HG02759 (cell line): Measurements from ENCODE around the gene IFI6.
A peak's percentile ranks its signal among the peaks of the same experiment; 100 is the strongest.

Experiments used
- ATAC-seq: cut with Tn5 transposase; IDR thresholded peaks from one replicate; pipeline ENCODE4 v1.9.1; 2021; ENCODE audit warnings: mild to moderate bottlenecking, moderate library complexity; ENCODE audit not compliant: unreplicated experiment

The IFI6 gene

DNA sequence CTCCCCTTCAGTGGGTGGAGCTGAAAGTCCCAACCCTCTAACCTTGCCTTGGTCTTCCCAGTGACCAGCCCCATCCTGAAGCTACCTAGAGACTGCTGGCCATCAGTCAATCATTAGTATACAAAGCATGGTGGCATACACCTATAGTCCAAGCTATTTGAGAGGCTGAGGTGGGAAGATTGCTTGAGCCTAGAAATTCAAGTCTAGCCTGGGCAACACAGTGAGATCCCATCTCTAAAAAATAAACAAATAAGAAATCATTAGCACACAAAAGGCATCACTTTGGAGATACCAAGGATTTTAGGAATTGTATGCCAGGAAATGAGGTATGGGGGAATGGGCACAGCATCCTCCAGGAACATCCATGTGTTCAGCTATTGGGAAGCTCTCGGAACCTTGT is 4.4 kb upstream of the IFI6 start:
- no peak for ATAC-seq

DNA sequence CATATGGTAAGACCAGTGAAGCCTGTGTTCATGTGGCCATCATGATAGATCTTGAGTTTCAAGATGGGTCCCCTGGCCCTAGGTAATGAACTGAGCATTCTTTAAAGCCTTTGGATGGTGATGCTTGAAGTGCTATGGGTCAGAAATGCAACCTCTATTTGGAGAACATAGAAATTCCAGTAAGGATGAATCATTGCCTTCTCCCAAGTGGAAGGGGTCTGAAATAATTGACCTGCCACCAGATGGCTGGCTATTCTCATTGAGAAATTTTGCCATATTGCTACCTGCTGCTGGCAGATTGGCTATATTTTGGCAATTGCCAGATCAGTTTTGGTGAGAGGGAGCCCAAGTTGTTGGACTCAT is 739 bp upstream of the IFI6 start:
- no peak for ATAC-seq

DNA sequence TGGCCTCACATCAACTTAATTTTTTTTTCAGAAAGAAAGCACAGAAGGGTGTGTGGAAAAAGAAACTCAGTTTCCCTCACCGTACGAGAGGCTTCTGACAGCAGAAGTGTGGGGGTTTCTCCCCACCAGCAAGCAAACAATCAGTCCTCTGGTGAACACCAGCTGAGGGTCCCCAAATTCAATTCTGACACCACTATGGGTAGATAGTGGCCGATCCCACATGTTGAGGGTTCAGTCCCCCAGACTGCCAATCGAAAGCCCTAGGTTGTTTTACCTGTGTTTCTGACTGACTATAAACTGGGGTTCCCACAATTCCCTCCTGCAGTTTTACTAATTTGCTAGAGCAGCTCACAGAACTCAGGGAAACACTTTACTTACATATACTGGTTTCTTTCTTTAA is 2.1 kb downstream of the IFI6 start:
- no peak for ATAC-seq

DNA sequence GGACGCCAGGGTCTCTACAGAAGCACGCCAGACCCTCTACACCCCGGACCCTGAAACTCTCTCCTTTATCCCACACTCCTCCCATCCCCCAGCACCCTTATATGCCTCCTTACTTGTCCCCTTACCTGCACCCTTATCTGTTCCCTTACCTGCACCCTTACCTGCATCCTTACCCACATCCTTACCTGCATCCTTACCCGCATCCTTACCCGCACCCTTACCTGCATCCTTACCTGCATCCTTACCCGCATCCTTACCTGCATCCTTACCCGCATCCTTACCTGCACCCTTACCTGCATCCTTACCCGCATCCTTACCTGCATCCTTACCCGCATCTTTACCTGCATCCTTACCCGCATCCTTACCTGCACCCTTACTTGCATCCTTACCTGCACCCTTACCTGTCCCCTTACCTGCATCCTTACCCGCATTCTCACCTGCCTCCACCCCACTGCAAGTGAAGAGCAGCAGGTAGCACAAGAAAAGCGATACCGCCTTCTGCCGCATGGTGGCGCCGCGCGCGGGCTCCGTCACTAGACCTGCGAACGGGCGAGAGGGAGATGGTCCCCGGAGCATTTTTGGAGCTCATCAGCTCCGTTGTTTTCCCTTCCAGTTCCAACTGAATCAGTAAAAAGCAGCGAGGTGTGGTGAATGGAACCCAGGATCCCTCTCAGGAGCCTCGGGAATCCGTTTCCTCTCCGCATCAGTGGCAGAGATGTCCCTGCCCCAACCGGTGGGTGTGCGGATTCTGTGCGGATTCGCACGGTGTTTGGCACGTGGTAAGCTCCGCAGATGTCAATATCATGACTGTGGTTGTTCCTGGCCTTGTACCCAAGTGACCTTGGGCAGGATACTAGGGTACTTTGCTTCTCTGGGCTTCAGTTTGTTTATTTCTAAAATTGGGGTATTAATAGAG is 2.9 kb downstream of the IFI6 start:
- peak; percentile 46 for ATAC-seq

DNA sequence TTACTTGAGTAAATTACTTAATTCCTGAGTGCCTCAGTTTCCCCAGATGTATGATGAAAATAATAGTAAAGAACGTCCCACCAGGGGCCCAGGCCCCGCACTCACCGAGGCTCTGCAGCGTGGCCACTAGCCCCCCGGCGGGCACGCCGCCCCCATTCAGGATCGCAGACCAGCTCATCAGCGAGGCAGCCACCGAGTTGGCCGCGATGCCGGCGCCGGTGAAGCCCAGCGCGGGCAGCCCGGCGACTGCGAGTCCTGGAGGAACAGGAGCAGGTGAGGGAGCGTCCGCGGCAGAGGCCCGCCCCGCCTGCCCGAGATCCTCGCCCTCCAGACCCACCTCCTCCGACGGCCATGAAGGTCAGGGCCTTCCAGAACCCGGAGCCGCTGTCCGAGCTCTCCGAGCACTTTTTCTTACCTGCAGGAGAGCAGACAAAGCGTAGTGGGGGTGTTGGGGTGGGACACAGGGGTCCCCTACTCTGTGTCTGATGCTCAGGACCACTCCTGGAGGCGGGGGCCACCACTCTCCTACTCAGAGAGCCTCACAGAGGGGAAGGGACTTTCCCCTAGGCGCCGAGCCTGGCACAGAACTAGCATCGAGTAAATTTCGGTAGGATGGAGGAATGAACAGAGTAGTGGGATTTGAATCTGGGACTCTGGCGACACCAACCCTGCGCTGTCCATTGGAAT is 3.7 kb downstream of the IFI6 start:
- ATAC-seq: no peak

DNA sequence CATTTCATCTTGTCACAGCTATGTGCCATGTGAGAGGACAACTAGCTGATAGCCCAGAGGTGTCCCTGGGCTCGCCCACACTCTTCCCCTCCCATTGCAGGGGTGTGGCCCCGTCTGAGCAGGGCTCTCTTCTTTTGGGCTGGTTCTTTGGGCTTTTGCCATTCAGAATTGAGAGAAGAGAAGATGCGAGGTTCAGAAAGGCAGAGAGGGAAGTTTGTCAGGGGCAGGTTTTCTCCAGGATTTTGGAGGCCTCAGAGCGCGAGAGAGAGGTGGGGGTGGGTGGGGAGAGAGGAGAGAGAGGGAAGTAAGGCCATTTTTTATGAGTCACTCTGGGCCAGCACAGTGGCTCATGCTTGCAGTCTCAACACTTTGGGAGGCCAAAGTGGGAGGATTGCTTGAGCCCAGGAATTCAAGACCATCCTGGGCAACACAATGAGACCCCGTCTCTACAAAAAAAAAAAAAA is 5.2 kb downstream of the IFI6 start:
- ATAC-seq: no peak

DNA sequence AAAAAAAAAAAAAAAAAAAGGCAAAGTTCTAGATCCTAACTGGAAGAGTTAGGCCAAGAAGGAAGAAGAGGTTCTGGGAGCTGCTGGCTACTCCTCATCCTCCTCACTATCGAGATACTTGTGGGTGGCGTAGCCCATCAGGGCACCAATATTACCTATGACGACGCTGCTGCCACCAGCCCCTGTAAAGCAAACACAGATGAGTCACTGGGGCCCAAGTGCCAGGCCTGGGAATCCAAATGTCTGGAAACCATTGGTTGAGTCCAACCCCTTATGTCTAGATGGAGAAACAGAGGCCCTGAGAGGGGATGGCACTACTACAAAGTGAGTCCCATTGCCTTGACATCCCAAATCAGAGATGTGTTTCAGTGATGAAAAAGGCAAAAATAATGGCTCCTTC is 5.7 kb downstream of the IFI6 start:
- ATAC-seq: no peak

DNA sequence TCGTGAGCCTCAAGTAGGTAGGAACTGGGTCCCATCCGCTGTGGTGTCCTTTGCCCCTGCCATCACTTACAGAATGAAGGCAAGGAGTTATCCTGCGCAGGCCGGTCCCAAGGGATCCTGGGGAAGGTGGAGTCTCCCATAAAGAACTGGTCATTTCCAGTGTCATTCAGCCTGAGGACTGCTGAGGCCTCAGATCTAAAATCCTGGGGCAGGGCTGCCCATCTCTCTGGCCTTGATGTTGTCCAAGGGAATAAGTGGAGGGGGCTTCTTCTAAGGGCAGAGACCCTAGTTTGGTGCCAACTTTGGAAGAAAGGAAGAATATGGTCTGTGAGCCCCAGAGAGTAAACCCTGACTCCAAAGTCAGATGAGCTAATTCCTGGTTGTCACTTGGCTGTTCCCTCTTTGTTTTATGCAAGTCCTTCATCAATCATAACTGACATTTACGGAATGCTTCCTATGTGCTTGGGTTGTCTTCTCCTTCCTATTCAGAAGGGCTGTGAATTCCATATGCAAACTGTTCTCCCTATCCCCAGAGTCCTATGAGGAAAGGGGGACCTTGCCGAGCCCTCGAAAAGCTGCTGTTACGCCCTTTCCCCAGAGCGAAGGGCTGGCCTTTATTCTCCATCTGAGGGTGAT is 6.9 kb downstream of the IFI6 start:
- no peak for ATAC-seq

DNA sequence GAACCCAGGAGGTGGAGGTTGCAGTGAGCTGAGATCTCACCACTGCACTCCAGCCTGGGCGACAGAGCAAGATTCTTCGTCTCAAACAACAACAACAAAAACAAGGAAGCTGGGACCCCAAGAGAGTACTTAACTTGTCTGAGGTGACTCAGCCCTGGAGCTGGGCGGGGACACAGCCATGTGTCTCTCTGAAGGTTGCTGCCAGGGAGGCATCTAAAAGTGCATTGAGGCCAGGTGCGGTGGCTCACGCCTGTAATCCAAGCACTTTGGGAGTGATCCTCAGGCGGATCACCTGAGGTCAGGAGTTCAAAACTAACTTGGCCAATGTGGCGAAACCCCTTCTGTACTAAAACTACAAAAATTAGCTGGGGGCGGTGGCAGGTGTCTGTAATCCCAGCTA is 7.7 kb downstream of the IFI6 start:
- no peak for ATAC-seq

DNA sequence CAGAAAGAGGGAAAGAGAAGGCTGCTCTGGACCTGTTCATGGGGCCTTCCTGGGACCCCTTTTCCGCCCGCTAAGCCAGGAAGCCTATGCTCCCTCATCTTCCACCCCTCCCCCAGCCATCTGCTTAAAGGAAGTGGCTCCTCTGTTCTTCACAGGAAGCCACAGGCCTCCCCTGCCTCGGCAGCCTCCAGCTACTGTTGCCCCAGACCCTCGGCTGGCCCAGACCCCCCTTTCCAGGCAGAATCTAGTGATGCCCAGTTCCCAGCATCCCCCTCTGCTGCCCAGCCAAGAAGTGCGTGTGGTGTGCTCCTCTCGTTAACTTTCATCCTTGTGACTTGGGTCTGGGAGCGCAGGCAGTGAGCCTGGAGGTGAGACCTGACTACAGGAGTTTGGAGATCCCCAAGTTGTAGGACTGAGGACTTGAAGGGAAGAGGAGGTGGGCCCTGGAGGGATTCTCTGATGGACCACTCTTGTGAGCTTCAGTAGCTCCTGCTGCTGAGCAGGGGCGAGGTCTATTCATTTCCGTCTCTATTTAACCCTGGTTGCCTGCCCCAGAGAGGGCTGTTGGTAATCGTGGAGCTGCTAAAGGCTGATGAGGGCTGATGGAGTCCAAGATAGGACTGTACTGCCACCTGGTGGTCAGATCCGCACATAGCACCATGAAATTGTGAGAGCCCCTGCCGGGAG is 9.1 kb downstream of the IFI6 start:
- peak; percentile 31 for ATAC-seq

DNA sequence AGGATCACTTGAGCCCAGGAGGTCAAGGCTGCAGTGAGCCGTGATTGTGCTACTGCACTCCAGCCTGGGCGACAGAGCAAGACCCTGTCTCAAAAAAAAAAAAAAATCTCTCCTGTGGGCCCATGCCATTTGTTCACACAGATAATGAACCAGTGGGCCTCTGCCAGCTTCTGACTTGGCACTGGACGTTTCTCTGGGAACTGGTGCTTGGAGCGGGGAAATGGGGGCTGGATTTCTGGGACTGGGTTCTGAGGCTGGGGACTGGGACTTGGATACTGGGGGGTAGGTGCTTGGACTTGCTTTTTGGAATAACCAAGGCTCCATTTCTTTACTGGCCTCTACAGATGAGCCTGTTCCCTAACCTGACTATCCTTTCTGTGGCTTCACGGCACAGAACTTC is 9.7 kb downstream of the IFI6 start:
- ATAC-seq: no peak

DNA sequence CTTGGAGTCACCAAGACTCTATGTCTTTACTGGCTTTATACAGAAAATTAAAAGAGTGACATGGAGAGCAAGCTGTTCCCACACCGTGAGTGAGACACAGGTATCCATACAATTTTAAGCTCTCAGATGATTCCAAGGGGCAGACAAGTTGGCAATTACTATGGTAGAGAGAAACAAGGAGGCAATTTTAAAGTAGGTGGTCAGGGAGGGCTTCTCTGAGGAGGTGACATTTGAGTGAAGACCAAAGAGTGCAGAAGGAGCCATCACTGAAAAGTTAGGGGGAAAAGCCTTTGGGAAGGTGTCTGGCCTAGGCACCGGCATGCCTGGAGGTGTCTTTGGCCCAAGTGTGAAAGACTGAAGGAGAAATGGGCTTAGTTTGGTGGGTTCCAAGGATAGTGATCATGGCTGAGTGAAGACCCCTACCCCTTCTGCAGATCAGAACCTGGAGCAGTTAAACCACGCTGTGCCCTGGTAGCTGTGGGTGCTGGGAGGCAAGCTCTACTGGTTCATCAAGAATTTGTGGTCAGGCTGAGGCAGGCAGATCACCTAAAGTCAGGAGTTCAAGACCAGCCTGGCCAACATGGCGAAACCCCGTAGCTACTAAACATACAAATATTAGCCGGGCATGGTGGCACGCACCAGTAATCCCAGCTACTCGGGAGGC is 10.4 kb downstream of the IFI6 start:
- ATAC-seq: no peak

DNA sequence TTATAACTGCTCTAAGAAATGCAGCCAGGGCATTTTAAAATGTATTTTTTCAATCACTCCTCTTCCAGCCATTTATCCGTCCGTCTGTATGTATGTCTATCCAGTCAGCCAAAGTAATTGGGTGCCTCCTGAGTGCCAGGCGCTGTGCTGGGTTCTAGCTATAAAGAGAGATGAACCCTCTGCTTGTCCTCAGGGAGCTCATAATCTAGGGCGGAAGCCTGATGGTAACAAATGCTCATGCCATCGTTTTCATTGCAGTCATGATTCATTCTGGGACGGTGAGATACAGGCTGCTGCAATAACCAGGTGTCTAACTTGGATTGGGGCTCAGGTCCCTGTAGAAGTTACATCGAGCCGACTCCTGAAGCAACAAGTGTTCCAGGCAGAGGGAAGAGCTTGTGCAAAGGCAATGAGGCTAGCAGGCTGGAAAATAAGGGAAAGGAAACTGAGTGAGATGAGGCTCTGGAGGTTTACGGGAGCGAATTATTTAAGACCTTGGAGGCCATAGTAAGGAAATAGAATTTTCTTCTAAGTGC is 11.6 kb downstream of the IFI6 start:
- ATAC-seq: no peak

DNA sequence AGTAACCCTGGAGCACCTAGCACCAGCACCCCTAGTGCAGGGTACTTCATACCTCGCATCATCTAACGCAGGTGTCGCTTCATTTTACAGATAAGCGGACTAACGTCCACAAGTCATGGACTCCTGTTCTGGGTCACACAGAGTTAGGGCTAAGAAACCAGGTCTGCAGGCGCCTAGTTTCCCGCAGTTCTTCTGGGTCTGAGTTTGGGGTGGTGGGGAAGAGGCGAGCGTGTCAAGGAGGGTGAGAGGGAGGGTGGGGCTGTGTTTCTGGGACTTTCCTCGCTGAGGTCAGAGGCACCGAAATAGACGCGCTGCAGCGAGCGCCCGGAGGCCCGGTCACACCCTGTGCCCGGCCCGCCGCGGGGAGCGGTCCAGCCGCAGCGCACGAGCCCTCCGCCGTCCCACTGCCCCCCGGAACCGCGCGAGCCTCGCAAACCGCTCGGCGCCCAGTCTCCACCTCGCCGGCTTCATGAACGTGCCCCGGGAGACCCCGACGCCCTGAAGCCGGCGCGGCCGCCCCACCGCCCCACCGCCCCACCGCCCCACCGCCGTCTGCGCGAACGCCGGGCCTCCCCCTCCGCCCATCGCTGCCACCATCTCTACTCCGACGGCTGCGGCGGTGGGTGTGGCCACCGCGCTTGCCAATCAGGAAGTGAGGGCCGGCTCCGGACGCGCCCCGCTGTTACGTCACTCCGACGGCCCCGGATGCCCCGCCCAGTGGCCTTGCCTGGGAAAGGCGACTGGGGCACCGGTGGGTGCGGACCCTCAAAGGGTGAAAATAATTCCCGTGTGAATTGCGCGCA is 12.3 kb downstream of the IFI6 start:
- ATAC-seq: peak; percentile 68

DNA sequence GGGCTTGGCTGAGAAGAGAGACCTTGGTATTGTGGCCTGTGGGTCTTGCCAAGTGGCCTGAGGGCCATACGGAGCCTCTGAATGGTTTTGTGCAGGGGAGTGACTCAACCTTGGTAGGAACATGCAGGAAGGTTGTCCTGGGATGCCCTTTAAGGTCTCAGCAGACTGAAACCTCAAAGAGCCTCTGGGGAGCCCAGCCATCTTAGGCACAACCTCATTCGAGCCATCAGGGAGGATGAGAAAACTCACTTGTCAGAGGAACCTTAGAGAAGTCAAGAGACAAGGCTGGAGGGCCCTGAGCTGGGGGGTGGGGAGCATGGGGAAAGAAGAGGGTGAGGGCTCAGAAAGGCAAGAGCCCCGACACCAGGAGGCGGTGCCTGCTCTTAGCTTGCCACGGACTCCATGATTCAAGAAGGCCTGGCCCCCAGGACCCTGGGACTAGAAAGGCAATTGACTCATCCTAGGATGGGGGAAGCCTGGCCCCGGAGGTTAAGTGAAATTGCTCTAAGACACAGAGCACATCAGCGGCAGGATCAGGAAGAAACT is 13.0 kb downstream of the IFI6 start:
- peak; percentile 18 for ATAC-seq

DNA sequence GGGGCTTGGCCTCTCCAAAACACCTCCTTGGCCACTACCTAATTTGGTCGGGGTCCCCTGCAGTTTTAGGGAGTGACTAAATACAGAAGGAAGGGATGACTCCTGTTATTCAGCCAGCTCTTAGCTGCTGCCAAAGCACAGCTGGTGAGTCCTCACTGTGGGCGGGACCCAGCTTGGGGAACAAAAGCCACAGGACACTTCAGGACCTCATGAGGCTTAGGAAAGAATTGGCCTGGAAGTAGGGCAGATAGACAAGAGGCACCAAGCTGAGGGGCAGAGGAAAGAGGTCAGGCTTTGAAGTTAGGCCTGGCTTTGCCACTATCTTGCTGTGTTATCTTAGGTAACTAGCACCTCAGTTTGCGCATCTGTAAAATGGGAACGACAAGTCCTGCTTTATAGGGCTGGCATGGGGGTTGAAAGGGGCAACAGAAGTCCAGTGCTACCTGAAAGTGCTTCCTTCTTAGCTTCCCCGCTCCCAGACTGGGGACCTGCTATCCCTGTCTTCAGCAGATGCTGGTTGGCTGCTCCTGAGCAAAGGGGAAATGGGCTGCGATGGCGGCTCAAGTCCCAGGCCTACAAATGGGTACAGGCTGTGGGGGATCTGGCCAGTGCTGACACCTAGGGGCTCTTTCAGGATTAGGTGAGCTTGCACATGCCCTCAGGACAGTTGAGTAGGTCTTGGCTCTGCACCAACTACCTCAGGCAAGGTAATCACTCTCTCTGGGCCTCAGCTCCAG is 15.7 kb downstream of the IFI6 start:
- no peak for ATAC-seq

DNA sequence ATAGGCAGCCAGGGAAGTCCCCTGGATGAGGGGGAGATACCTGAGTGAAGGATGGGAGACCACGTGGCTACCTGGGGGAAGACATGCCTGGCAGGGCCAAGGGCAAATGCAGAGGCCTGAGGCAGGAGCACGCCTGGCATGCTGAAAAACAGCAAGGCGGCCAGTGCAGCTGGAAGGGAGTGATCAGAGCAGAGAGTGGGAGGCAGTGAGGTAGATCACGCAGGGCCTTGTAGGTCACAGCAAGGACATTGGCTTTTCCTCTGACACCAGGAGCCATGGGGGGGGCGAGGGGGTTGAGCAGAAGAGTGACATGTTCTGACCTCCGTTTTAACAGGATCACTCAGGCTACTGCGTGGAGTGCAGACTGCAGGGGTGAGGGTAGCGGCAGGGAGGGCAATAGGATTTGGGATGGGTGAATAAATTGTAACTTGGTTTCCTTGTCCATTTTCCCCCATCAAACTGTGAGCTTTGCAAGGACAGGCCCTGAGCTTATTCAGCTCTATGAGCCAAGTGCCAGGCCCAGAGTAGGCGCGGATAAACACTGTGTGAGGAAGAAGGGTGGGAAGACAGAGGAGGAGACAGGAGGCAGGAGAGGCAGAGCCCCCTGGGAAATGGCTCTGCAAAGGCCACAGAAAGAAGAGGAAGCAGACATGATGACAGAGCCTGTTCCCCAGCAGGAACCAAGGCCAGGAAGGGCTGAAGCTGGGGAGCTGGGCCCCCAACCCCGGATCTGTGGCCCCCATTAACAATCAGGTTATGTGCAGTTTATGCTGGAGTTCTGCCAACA is 16.6 kb downstream of the IFI6 start:
- no peak for ATAC-seq
